ENCODE data around the gene SIAH2. TPM values are rescaled to one million over a fixed set of nuclear protein-coding genes. Genes with fewer than 3 reads are reported as not detected.

Gene SIAH2
- total and polyA plus RNA-seq, 7 donors = 8.8 to 15.2 (median 12.8) TPM

DNA sequence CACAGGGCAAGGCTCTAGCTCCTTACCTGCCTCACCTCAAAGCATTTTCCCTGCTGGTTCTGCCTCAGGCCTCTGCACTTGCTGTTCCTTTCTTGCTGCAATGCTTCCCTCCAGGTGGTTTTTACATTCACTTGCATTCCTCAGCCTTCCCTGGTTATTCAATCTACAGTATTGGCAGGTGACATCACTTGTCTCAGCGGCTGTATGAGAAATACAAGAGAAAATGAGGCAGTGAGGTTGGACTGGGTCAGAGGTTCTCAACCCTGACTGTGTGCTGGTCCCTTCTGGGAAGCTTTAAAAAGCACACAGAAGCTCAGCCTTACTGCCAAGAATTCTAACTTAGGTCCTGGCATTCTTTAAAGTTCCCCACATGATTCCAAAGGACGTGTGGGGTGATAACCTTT is 26.7 kb downstream of the SIAH2 start:
- Histone ChIP-seq H3K27ac (no peak overlapping the region), H3K9me3 (no peaks in the 10 kb centered on the region), H3K36me3 (ENCODE audit: insufficient read depth in 1 of 2, low read depth in 1 of 2) (peaks cover 0 to 8% of the 10 kb centered on the region in 2 donors), H3K27me3 (ENCODE audit: insufficient read depth in 3 of 3, low read length in 2 of 3) (no peaks in the 10 kb centered on the region), H3K4me3 (no peak overlapping the region), H3K4me1 (peaks cover 10% of the 10 kb centered on the region)
- 22 to 24% (median 22%) methylated on average over 2 of the region's 2 CpGs for WGBS, 3 donors
- no peak for TF ChIP-seq CTCF (IDR thresholded peaks at IDR 0.05)
- ATAC-seq (no peak), DNase-seq (no peak)
- intact Hi-C loops (cut with DNase I) = no loop called here

DNA sequence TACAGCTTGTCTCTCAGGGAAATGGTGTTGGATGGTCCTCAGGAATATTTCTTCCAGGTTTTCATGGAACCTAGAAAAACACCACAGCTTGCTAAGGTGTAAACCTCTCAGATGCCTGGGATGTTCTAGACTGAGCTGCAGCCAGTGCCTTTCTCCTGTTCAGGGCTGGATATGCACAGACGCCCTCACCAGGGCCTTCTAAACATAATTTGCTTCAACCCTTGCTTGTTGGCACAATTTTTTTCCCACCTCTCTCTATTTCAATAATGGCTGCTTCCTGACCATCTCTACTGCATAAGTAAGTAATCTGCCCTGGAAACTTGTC is 28.2 kb downstream of the SIAH2 start:
- intact Hi-C loops (cut with DNase I) = no loop called here
- Histone ChIP-seq H3K36me3 (ENCODE audit: insufficient read depth in 1 of 2, low read depth in 1 of 2) (no peaks in the 10 kb centered on the region), H3K4me3 (no peak overlapping the region), H3K27ac (no peak overlapping the region), H3K4me1 (peaks cover 10% of the 10 kb centered on the region), H3K9me3 (no peaks in the 10 kb centered on the region), H3K27me3 (ENCODE audit: insufficient read depth in 3 of 3, low read length in 2 of 3) (no peaks in the 10 kb centered on the region)
- TF ChIP-seq CTCF (IDR thresholded peaks at IDR 0.05) = no peak
- no peak for DNase-seq
- no peak for ATAC-seq
- WGBS, 3 donors = 71 to 94% (median 73%) methylated on average over 1 of the region's 1 CpG

DNA sequence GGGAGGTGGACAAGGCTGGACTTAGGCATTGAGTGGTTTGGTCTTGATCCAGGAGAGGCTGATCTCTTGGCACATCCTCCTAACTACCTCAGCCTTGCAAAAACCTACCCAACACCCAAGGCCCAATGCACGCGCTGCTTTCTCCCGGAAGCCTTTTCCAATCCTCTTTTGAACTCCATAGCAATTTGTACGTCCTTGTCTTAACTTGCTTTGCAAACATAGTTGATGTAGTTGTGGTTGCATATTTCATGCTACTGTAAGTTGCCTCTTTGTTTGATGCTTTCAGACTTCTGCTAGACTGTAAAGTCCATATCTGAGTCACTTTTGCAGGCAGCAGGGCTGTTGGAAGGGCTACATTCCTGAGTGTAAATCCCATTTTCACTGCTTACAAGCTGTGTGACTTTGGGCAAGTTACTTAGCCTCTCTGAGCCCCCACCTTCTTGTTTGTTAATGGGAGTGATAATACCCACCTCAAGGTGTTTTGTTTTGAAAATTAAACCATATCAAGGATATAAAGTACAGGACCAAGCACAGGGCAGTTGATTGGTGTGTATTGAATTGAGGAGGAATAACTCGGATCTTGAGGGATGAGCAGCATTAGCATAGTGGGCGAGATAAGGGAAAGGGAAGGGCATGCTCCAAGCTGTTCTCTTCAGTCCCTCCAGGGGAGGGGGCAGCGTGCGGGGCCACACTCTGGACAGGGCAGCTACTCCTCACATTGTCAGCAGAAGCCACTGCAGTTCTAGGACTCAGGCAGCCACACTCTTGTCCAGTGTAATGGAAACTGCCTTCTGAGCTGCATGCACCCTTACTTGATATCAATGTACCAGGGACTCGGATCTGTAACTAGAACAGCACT is 28.8 kb downstream of the SIAH2 start:
- H3K27ac ChIP-seq = no peak overlapping the region
- H3K4me3 ChIP-seq = no peak overlapping the region

GRCh38 chr3:150733373-150733935 is 29.5 kb downstream of the SIAH2 start:
- H3K27me3 ChIP-seq (ENCODE audit: insufficient read depth in 3 of 3, low read length in 2 of 3) = no peaks in the 10 kb centered on the region
- DNase-seq (no peak), ATAC-seq (no peak)
- H3K4me1 ChIP-seq = peaks cover 2% of the 10 kb centered on the region
- H3K27ac ChIP-seq = no peak overlapping the region
- no peaks in the 10 kb centered on the region for H3K36me3 ChIP-seq (ENCODE audit: insufficient read depth in 1 of 2, low read depth in 1 of 2)
- no peaks in the 10 kb centered on the region for H3K9me3 ChIP-seq
- no peak overlapping the region for H3K4me3 ChIP-seq
- intact Hi-C loops (cut with DNase I) = no loop called here
- no peak for TF ChIP-seq CTCF (IDR thresholded peaks at IDR 0.05)
- WGBS, 3 donors = 69 to 72% (median 72%) methylated on average over 8 of the region's 8 CpGs

More for the DNA sequence above, 28.8 kb downstream of the SIAH2 start:
- TF ChIP-seq CTCF (IDR thresholded peaks at IDR 0.05) = no peak
- no peaks in the 10 kb centered on the region for H3K9me3 ChIP-seq
- 79 to 91% (median 85%) methylated on average over 9 of the region's 9 CpGs for WGBS, 3 donors
- H3K36me3 ChIP-seq (ENCODE audit: insufficient read depth in 1 of 2, low read depth in 1 of 2) = no peaks in the 10 kb centered on the region
- H3K27me3 ChIP-seq (ENCODE audit: insufficient read depth in 3 of 3, low read length in 2 of 3) = no peaks in the 10 kb centered on the region
- ATAC-seq = no peak
- H3K4me1 ChIP-seq = peaks cover 9% of the 10 kb centered on the region
- no peak for DNase-seq
- intact Hi-C loops (cut with DNase I) = no loop called here

Measured in psoas muscle (tissue), 8 donors.